ENCODE measurements around the gene RBM18. TPM values are rescaled to one million over a fixed set of nuclear protein-coding genes. Genes with fewer than 3 reads are reported as not detected.

RBM18 gene
- 11.2 and 12.1 TPM in 2 replicates for total RNA-seq

GRCh38 chr9:122264360-122265148 is at the start of gene RBM18, which contains the start of gene MRRF:
Gene RBM18, minus strand, starts transcription at chr9:122264840. Its CDS starts 3,348 bp downstream, at chr9:122261492.
Gene MRRF, plus strand, starts transcription at chr9:122264882. Its CDS starts 6,010 bp downstream, at chr9:122270892.

GRCh38 chr9:122228568-122229484 is 35.8 kb downstream of the RBM18 start, which contains the start of gene LHX6:
Gene LHX6, minus strand, starts transcription at chr9:122228957. Its CDS starts 217 bp downstream, at chr9:122228740.

Other genes starting within 250 kb of the RBM18 start
- gene TTLL11, start 171.5 kb downstream of the RBM18 start, total RNA-seq = 3.1 and 4.3 TPM in 2 replicates
- 30.1 and 35.4 TPM in 2 replicates for gene NDUFA8, start 105.1 kb downstream of the RBM18 start, total RNA-seq
- not detected in 2 replicates for gene MORN5, start 104.9 kb downstream of the RBM18 start, total RNA-seq
- gene LHX6, start 35.9 kb downstream of the RBM18 start, total RNA-seq = under 0.01 and 0.29 TPM in 2 replicates
- 54.3 and 58.4 TPM in 2 replicates for gene MRRF, start within 50 bp of the RBM18 start, total RNA-seq
- 0.43 and 39.4 TPM in 2 replicates for gene PTGS1, start 106.2 kb upstream of the RBM18 start, total RNA-seq
- gene OR1J1, start 213.1 kb upstream of the RBM18 start, total RNA-seq = not detected in 2 replicates
- gene OR1J2, start 246.0 kb upstream of the RBM18 start, total RNA-seq = not detected in 2 replicates

Data from thoracic aorta endothelial cell (primary cell).